Measurements from ENCODE around the gene HS3ST4. TPM values are rescaled to one million over a fixed set of nuclear protein-coding genes. Genes with fewer than 3 reads are reported as not detected.

Gene HS3ST4
- total RNA-seq, 2 donors from 2014 or later = not detected

DNA sequence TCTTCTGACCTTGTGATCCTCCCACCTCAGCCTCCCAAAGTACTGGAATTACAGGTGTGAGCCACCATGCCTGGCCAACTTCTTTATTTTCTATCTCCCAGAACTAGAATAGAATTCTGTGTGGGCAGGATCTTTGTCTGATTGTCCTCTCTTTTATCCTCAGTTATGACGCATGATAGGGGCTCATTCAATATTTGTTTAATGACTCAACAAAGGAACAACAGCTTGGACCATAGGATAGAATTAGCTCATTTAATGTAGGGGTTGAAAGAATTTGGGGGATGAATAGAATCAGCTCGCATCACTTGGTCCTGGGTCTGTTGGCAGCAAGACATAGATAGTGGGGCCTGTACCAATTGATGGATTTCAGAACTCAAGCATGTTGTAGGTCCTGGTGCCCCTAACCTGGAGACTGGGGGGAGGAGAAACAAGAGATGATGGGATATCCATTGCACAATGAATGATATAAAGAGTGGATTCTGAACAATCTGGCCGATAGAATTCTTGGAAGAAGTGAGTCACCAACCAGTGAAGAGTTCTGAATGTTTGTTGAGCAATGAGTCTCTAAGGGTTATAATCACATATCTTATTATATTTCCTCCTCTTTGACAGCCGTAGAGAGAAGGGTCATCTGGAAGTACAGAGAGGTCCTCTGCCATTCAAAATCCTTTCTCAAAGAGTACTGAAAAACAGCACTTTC lies 250.2 kb downstream of the HS3ST4 start:
- ATAC-seq (no peak), DNase-seq (no peak)
- intact Hi-C loops (cut with DNase I) = no loop called here

GRCh38 chr16:25950586-25951281 lies 259.0 kb downstream of the HS3ST4 start:
- no peak for DNase-seq
- ATAC-seq = no peak
- intact Hi-C loops (cut with DNase I) = no loop called here

DNA sequence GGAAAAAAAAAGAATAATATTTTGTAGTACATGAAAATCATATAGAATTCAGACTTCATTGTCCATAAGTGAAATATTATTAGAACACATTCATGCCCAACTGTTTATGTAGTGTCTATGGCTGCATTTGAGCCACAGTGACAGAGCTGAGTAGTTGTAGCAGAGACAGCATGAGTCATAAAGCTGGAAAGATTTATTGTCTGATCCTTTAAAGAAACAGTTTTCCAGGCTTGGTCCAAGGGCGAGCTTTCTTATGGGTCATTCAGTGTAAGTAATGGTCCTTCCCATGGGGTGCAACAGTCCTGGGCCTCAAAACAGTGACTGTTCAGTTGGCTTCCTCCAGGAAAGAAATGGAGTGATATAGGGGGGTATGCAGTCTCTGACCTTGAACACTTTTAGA lies 260.2 kb downstream of the HS3ST4 start:
- ATAC-seq = no peak
- intact Hi-C loops (cut with DNase I) = no loop called here
- DNase-seq = no peak

GRCh38 chr16:25952983-25953382 lies 261.2 kb downstream of the HS3ST4 start:
- ATAC-seq (no peak), DNase-seq (no peak)
- intact Hi-C loops (cut with DNase I) = no loop called here

DNA sequence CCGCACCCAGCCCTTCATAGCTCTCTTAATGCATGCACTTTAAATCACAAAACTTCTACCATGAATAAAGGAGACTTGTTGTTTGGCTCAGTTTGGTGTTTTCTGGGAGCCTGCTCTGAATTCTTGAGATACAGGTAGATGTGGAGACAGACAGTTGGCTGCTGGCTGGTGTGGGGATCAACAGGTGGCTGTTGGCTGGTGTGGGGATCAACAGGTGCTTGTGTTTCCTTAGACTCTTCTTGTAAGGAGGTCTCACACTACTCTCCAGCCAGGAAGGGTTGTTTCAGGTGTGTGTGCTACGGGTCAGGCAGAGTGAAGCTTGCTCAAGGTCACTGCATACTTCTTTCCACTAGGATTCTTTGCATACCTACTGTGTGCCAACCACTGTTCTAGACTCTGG lies 265.9 kb downstream of the HS3ST4 start:
- DNase-seq (no peak), ATAC-seq (no peak)
- intact Hi-C loops (cut with DNase I) = no loop called here

DNA sequence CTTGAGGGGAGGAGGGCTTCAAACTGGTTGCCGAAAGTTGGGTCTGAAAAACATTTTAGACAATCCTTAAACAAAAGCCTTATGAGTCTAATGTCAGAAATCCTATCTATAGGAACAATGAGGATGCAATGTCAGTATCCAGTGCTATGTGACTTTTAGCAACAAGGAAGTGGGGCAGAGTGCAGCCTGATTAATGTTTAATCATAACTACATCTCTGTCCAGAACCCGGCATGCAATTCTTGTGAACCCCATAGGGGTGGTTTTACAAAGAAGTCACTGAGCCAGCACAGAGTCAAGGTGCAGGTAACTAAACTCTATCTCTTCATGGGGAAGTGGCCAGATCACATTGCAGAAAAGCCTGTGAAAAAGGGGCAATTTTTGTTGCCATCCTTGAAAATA lies 267.5 kb downstream of the HS3ST4 start:
- ATAC-seq (no peak), DNase-seq (no peak)
- intact Hi-C loops (cut with DNase I) = no loop called here

DNA sequence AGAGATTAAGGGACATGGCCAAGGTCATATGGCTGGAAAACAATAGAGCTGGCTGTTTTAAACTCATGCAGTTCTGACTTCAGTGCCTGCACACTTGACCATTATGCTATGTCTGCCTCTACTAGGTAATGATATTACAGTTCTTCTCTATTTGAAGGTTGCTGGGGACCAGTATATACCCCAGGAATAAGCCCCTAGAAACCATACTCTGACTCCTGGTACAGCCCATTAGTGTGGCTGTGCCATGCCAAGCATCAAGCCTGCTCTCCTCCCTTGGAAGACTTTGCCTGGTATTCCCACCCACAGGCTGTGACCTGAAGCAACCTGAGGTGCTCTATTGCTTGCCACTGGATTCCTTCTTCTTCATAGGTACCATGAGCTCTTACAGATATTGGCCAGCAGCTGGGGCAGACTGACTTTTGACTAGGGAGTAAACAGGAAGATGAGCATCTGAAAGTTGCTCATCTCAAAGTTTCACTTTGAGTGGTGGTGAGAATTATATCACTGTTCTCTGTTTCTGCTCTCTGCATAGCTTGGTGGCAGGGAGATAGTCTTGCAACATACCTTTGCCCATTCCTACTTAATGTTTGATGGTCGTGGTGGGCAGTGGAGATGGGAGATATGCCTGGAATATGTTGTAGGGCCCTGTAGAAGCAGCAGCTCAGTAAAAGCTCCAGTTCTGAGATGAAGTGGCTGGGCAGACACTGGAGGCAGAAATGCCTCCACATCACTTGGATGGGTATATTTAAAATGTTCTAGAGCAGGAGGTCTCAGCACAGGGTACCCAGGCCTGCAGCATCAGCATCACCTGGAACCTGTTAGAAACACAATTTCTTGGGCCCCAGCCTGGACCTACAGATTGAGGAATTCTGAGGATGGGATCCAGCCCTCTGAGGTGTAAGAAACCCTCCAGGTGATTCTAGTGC lies 274.7 kb downstream of the HS3ST4 start:
- ATAC-seq (no peak), DNase-seq (no peak)
- intact Hi-C loops (cut with DNase I) = no loop called here

GRCh38 chr16:25977121-25977520 lies 285.4 kb downstream of the HS3ST4 start:
- intact Hi-C loops (cut with DNase I) = no loop called here
- DNase-seq (no peak), ATAC-seq (no peak)

DNA sequence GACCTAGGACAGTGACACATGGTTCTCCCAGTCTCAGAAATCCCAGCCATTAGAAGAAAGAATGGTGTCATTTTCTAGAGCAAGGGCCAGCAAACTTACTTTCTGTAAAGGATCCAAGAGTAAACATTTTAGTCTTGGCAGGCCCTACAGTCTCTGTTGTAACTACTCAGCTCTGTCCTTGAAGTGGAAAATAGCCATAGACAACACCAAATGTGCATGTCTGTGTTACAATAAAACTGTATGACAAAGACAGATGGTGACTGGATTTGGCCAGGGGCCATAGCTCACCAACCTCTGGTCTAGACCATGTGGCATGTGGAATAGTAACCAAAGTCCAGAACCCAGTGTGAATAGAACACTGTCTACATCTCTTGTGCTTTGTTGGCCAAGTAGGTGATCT lies 286.5 kb downstream of the HS3ST4 start:
- intact Hi-C loops (cut with DNase I) = no loop called here
- peak in 1 of 2 donors; percentile 34 for ATAC-seq

GRCh38 chr16:25988084-25988483 lies 296.3 kb downstream of the HS3ST4 start:
- ATAC-seq (no peak), DNase-seq (no peak)
- intact Hi-C loops (cut with DNase I) = no loop called here

More for the DNA sequence above, 286.5 kb downstream of the HS3ST4 start:
- no peak for DNase-seq

DNA sequence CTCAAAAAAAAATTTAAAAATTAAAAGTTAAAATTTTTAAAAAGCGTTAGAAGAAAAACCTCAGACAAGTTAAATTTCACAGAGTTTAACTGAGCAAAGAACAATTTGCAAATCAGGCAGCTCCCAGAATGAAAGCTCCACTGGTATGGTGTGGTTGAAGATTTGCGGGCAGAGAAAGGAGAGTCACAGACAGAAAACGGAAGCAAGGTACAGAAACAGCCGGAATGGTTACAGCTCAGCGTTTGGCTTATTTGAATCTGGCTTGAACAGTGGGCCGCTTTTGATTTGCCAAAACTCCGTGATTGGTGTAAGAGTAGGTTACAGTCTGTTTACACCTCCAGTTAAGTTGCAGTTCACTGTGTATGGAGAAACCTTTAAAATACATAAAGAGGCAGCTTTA lies 297.1 kb downstream of the HS3ST4 start:
- no peak for ATAC-seq
- no peak for DNase-seq
- intact Hi-C loops (cut with DNase I) = no loop called here

DNA sequence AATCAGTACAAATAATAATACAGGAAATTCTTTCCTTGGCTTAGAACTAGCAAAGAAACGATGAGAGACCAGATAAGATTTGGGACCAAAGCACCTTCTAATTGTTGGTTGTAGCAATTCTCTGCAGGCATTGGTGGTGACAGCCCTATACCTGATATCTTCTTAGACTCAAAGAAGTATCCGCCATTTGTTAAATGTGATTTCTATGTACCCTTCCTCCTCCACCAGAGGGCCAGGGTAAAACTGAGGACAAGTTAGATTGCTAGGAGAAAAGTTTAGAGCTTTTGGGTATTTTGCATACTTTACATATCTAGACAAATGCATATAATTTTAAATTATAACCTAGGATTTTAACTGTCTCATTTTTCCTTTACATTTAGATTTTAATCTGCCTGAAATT lies 304.3 kb downstream of the HS3ST4 start:
- intact Hi-C loops (cut with DNase I) = no loop called here
- no peak for ATAC-seq
- DNase-seq = no peak

- DNase-seq (no peak), ATAC-seq (no peak)
- intact Hi-C loops (cut with DNase I) = no loop called here
Observed at GRCh38 chr16:26005336-26005735, 313.6 kb downstream of the HS3ST4 start.

- ATAC-seq (no peak), DNase-seq (no peak)
- intact Hi-C loops (cut with DNase I) = no loop called here
Observed at GRCh38 chr16:26012376-26012775, 320.6 kb downstream of the HS3ST4 start.

GRCh38 chr16:26015776-26016175 lies 324.0 kb downstream of the HS3ST4 start:
- DNase-seq = no peak
- ATAC-seq = no peak
- intact Hi-C loops (cut with DNase I) = no loop called here

- intact Hi-C loops (cut with DNase I) = no loop called here
- no peak for DNase-seq
- no peak for ATAC-seq
Observed at GRCh38 chr16:26016989-26017388, 325.2 kb downstream of the HS3ST4 start.

DNA sequence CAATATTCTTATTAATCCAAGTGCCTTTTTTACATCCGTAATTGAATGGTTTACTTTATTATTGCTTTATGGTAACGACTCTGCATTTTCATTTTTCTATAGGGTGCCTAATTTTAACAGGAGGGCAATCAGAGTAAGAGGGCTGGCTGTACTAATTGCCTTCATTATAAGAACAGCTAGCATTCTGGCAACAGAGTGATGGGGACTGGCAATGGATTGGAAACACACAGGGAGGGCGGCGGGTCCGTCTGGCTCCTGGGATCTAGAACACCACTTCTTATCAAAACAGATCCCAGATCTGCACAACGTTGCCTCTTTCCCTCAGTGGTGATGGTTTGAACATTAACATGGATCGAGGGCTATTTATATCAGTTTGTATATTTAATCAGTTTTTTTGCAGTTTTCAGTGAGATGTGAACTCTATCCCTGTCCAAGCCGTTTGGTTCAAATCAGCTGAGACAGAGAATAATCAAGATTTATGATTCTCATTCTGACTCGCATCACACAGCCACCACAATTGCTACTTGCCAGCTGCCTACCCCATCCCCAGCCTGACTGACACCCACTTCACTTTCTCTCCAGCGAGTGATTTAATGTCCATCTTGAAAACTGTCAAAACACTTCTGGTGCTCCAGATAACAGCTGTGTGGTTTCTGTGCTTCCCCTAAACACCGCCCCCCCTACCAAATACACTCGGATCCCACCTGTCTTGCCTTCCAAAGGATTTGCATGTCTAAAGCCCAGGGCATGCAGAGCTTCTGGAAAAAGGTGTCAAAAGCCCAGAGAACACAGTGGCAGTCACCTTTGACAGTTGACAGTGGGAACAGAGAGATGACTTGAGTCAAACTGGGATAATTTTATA lies 327.9 kb downstream of the HS3ST4 start:
- ATAC-seq (no peak), DNase-seq (no peak)
- intact Hi-C loops (cut with DNase I) = no loop called here

DNA sequence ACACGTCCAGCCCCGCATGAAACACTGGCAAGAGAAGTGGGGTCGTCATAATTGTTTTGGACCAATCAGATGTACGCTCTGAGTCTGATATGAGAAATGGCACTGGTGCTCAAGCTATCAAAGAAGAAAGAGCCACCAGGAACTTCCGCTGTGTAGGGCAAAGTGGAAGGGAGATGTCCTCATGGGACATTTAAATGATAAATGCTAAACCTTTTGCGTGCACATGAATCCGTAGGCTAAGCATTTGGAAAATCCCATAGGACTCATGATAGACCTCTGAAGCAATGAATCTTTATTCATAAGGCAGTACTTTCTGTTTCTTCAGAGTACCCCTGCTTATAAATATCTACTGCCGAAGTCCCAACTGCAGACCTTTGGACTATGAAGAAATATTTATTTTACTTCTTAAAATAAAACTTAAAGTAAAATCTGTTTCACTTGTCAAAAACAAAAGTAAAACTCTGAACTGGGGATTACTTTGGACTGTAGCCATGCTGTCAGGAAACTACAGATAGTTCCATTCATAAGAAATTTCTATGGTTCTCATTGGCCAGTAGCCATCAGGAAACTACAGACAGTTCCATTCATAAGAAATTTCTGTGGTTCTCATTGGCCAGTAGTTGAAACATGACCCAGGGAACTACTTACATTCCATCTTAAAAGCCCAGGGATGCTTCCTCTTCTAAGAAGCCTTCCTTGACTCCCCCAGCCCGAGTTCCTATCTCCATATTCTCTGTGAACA lies 335.1 kb downstream of the HS3ST4 start:
- intact Hi-C loops (cut with DNase I) = no loop called here
- ATAC-seq = no peak
- DNase-seq = no peak

All from left cardiac atrium (tissue), 4 donors.